ENCODE data around the gene PTGER2. TPM values are rescaled to one million over a fixed set of nuclear protein-coding genes. Genes with fewer than 3 reads are reported as not detected.

PTGER2 gene
- total RNA-seq, 2 donors from 2014 or later = 2.3 TPM; not detected in 1

DNA sequence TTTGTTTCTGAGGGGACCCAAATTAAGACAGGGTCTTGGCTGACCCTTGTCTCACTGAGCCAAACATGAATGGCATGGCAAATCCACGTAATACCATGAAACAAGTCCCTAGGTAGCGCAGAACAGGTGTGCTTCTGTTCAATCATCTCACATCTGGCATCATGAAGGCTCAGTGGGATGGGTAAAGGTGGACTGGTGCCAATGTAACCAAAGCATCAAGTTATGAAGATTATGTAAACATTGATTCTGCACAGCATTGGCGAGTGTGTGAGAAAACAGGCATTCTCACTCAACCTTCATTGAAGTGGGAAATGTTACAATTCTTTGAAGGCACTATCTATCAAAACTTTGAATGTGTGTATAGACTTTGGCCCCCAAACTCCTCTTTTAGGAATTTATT lies 41.9 kb downstream of the PTGER2 start:
- Histone ChIP-seq H3K27ac (no peak overlapping the region), H3K4me1 (peaks cover 6% of the 10 kb centered on the region), H3K36me3 (replicated peaks in 1 of 2; ENCODE audit: insufficient read depth in 1 of 2, low read depth in 2 of 2) (no peaks in the 10 kb centered on the region), H3K27me3 (no peaks in the 10 kb centered on the region), H3K4me3 (no peak overlapping the region), H3K9me3 (no peaks in the 10 kb centered on the region)
- intact Hi-C loops (cut with DNase I) = no loop called here
- 44 to 62% methylated on average over 3 of the region's 3 CpGs for WGBS, 2 donors
- ATAC-seq (no peak), DNase-seq (no peak)
- TF ChIP-seq, protein P1, sequence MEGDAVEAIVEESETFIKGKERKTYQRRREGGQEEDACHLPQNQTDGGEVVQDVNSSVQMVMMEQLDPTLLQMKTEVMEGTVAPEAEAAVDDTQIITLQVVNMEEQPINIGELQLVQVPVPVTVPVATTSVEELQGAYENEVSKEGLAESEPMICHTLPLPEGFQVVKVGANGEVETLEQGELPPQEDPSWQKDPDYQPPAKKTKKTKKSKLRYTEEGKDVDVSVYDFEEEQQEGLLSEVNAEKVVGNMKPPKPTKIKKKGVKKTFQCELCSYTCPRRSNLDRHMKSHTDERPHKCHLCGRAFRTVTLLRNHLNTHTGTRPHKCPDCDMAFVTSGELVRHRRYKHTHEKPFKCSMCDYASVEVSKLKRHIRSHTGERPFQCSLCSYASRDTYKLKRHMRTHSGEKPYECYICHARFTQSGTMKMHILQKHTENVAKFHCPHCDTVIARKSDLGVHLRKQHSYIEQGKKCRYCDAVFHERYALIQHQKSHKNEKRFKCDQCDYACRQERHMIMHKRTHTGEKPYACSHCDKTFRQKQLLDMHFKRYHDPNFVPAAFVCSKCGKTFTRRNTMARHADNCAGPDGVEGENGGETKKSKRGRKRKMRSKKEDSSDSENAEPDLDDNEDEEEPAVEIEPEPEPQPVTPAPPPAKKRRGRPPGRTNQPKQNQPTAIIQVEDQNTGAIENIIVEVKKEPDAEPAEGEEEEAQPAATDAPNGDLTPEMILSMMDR (IDR thresholded peaks at IDR 0.05) = no peak
- no peak for TF ChIP-seq POLR2A (IDR thresholded peaks at IDR 0.05)

GRCh38 chr14:52360831-52361230 lies 46.7 kb downstream of the PTGER2 start:
- Histone ChIP-seq H3K27ac (no peak overlapping the region), H3K4me3 (no peak overlapping the region), H3K4me1 (no peaks in the 10 kb centered on the region), H3K36me3 (replicated peaks in 1 of 2; ENCODE audit: insufficient read depth in 1 of 2, low read depth in 2 of 2) (no peaks in the 10 kb centered on the region), H3K27me3 (no peaks in the 10 kb centered on the region), H3K9me3 (no peaks in the 10 kb centered on the region)
- intact Hi-C loops (cut with DNase I) = no loop called here
- TF ChIP-seq, protein P1 (IDR thresholded peaks at IDR 0.05) = no peak
- no peak for TF ChIP-seq POLR2A (IDR thresholded peaks at IDR 0.05)
- DNase-seq = no peak
- no peak for ATAC-seq
- WGBS, 2 donors = 52 to 53% methylated on average over 4 of the region's 4 CpGs

GRCh38 chr14:52363041-52363704 lies 49.1 kb downstream of the PTGER2 start:
- no peaks in the 10 kb centered on the region for H3K27me3 ChIP-seq
- no peak for DNase-seq
- no peak for ATAC-seq
- 71 to 78% methylated on average over 2 of the region's 2 CpGs for WGBS, 2 donors
- TF ChIP-seq, protein P1 (IDR thresholded peaks at IDR 0.05) = no peak
- no peak for TF ChIP-seq POLR2A (IDR thresholded peaks at IDR 0.05)
- no peak overlapping the region for H3K27ac ChIP-seq
- no peaks in the 10 kb centered on the region for H3K36me3 ChIP-seq (replicated peaks in 1 of 2; ENCODE audit: insufficient read depth in 1 of 2, low read depth in 2 of 2)
- H3K4me1 ChIP-seq = no peaks in the 10 kb centered on the region
- no peaks in the 10 kb centered on the region for H3K9me3 ChIP-seq
- intact Hi-C loops (cut with DNase I) = no loop called here
- H3K4me3 ChIP-seq = no peak overlapping the region

- DNase-seq = peak in 1 of 4 donors; percentile 20
- Histone ChIP-seq H3K9me3 (no peaks in the 10 kb centered on the region), H3K27ac (no peak overlapping the region), H3K4me3 (no peak overlapping the region), H3K27me3 (no peaks in the 10 kb centered on the region), H3K36me3 (replicated peaks in 1 of 2; ENCODE audit: insufficient read depth in 1 of 2, low read depth in 2 of 2) (no peaks in the 10 kb centered on the region), H3K4me1 (no peaks in the 10 kb centered on the region)
- intact Hi-C loops (cut with DNase I) = no loop called here
- ATAC-seq = no peak
- TF ChIP-seq, protein P1 (IDR thresholded peaks at IDR 0.05) = no peak
- TF ChIP-seq POLR2A (IDR thresholded peaks at IDR 0.05) = no peak
- WGBS, 2 donors = 31 to 44% methylated on average over 1 of the region's 1 CpG
These were observed 49.8 kb downstream of the PTGER2 start for GRCh38 chr14:52363961-52364360.

- ATAC-seq (no peak), DNase-seq (no peak)
- Histone ChIP-seq H3K27me3 (no peaks in the 10 kb centered on the region), H3K4me3 (no peak overlapping the region), H3K4me1 (no peaks in the 10 kb centered on the region), H3K36me3 (replicated peaks in 1 of 2; ENCODE audit: insufficient read depth in 1 of 2, low read depth in 2 of 2) (no peaks in the 10 kb centered on the region), H3K27ac (no peak overlapping the region), H3K9me3 (no peaks in the 10 kb centered on the region)
- 76 to 95% methylated on average over 1 of the region's 1 CpG for WGBS, 2 donors
- no peak for TF ChIP-seq POLR2A (IDR thresholded peaks at IDR 0.05)
- TF ChIP-seq, protein P1 (IDR thresholded peaks at IDR 0.05) = no peak
- intact Hi-C loops (cut with DNase I) = no loop called here
These were observed 51.0 kb downstream of the PTGER2 start for GRCh38 chr14:52365071-52365470.
